Measurements from ENCODE around the gene ZNF407. TPM values are rescaled to one million over a fixed set of nuclear protein-coding genes. Genes with fewer than 3 reads are reported as not detected.
A peak's percentile ranks its signal among the peaks of the same experiment; 100 is the strongest.

Gene ZNF407
- total RNA-seq, 1 donor from 2014 or later: 42.9 TPM

DNA sequence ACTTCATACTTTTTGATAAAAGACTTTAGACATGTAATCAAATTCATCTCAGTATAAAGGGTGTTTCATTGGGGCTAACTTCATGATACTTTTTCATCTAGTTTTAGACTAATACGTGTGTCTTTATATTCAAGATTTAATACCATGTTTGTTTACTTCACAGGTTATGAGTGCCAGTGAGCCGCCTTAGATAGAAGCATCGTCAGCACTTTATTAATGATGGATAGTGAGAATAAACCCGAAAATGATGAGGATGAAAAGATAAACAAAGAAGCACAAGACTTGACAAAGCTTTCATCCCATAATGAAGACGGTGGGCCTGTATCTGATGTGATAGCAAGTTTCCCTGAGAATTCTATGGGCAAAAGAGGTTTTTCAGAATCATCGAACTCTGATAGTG is 33.1 kb downstream of the ZNF407 start:
- no peak for DNase-seq (ENCODE audit: low spot score)

DNA sequence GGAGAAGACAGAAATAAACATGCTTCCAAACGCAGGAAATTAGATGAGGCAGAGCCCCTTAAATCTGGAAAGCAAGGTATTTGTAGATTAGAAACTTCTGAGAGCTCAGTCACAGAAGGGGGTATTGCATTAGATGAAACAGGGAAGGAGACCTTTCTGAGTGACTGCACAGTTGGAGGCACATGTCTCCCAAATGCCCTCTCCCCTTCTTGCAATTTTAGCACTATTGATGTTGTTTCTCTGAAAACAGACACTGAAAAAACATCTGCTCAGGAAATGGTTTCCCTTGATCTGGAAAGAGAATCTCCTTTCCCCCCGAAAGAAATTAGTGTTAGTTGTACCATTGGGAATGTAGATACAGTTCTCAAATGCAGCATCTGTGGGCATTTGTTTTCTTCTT is 33.5 kb downstream of the ZNF407 start:
- DNase-seq (ENCODE audit: low spot score): no peak

DNA sequence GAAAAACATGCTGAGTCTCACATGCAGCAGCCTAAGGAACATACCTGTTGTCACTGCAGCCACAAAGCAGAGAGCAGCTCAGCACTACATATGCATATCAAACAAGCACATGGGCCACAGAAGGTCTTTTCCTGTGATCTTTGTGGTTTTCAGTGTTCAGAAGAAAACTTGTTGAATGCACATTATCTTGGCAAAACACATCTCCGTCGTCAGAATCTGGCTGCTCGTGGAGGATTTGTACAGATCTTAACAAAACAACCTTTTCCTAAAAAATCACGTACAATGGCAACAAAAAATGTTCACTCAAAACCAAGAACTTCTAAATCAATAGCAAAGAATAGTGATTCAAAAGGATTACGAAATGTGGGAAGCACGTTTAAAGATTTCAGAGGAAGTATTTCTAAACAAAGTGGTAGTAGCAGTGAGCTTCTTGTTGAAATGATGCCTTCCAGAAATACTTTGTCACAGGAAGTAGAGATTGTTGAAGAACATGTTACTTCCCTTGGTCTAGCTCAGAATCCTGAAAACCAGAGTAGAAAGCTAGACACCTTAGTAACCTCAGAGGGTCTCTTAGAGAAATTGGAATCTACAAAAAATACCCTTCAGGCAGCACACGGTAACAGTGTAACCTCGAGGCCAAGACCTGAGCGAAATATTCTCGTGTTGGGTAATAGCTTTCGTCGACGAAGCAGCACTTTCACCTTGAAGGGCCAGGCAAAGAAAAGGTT is 34.1 kb downstream of the ZNF407 start:
- DNase-seq (ENCODE audit: low spot score): no peak

DNA sequence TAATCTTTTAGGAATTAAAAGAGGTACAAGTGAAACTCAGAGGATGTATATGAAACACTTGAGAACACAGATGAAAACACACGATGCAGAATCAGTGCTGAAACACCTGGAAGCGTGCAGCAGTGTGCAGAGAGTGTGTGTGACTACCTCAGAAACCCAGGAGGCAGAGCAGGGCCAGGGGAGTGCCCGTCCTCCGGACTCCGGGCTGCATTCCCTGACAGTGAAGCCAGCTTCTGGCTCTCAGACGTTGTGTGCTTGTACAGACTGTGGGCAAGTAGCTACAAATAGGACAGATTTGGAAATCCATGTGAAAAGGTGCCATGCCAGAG is 34.6 kb downstream of the ZNF407 start:
- no peak for DNase-seq (ENCODE audit: low spot score)

DNA sequence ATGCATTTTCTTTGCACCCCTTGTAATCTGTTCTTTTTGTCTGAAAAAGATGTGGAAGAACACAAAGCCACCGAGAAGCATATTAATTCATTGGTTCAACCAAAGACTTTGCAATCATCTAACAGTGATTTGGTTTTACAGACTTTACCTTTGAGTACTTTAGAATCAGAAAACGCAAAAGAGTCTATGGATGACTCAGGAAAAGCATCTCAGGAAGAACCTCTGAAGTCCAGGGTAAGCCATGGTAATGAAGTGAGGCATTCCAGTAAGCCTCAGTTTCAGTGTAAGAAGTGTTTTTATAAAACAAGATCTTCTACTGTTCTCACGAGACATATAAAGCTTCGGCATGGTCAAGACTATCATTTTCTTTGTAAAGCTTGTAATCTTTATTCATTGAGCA is 35.2 kb downstream of the ZNF407 start:
- no peak for DNase-seq (ENCODE audit: low spot score)

DNA sequence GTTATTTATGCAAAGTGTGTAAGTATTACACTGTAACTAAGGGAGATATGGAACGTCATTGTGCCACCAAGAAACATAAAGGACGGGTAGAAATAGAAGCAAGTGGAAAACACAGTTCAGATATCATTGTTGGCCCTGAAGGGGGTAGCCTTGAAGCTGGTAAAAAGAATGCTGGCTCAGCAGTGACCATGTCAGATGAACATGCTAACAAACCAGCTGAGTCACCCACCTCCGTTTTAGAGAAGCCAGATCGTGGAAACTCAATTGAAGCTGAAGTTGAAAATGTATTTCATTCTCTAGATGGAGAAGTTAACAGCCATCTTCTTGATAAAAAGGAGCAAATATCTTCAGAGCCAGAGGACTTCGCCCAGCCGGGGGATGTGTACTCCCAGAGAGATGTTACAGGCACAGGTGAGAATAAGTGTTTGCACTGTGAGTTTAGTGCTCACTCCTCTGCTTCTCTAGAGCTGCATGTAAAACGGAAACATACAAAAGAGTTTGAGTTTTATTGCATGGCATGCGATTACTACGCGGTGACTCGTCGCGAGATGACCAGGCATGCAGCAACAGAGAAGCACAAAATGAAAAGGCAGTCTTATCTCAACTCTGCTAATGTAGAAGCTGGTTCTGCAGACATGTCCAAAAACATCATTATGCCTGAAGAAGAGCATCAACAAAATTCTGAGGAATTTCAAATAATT is 36.1 kb downstream of the ZNF407 start:
- no peak for DNase-seq (ENCODE audit: low spot score)

DNA sequence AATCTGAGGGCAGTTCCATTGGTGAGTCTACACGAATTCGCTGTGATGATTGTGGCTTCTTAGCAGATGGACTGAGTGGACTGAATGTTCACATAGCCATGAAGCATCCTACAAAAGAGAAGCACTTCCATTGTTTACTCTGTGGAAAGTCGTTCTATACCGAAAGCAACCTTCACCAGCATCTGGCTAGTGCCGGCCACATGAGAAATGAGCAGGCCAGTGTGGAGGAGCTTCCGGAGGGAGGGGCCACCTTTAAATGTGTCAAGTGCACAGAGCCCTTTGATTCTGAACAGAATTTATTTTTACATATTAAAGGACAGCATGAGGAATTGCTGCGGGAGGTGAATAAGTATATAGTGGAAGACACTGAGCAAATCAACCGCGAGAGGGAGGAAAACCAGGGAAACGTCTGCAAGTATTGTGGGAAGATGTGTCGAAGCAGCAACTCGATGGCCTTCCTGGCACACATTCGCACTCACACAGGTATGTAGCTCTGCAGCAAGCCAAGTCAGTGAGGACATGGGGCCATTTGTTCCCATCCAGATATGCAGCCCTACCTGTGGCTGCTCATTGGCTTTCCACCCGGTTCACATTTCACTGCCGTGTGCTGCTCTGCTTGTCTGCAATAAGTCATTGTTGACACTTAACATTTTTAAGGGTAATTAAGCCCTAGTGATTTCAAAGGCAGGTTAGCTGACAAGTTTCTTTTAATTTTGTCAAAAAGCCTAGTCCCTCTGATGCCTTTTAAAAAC is 37.7 kb downstream of the ZNF407 start:
- DNase-seq (ENCODE audit: low spot score): peak; percentile 22

DNA sequence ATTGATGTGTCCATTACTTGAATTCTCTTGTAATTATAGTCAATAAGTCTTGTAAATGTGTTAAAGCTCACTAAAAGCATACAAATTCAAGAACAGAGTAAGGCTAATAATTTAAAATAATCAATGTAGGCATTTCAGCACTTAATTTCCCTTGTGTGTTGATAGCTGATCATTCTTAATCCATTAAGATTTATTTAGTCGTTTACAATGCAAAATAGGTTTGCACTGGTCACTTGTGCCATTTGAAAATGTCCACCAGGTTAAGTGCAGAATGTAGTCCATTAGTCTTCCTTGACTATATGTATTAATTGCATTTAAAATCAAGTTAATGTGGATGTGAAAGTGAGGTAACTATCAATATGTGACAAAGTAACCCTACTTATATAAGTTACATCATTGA is 39.4 kb downstream of the ZNF407 start:
- no peak for DNase-seq (ENCODE audit: low spot score)

DNA sequence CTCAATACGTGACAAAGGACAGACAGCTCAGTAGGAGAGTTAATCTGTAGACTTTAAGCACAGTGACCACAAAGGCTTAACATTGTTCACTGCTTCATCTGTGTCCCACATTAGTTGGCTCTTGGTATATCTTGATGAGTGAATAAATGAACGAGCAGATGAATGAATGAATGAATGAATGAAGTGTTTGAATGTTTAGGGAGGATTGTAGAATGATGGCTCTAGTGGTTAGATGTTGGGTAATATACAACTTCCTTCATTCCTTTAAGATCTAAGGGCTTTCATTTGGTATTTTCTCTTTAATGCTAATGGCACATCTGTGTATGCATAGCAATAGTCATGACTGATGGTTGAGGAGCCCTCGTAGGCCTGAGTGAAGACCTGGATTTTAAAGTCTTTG is 40.5 kb downstream of the ZNF407 start:
- no peak for DNase-seq (ENCODE audit: low spot score)

DNA sequence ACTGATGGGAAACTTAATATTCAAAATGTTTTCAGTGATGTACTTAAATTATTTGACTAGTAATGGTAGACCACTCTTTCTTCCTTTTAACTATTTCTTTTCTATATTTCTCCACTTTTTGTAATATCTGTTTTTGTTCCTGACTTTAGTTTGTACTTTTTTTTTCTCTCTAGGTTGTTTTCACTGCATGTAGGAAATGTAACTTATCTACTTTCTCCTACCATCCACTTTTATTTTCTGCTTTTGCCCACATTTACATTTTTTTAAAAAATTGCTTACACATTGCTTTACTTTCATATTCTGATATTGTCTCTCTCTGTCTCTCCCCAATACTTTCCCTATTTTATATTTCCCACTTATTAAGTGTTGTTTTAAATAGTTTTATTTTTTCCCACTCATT is 47.0 kb downstream of the ZNF407 start:
- no peak for DNase-seq (ENCODE audit: low spot score)

DNA sequence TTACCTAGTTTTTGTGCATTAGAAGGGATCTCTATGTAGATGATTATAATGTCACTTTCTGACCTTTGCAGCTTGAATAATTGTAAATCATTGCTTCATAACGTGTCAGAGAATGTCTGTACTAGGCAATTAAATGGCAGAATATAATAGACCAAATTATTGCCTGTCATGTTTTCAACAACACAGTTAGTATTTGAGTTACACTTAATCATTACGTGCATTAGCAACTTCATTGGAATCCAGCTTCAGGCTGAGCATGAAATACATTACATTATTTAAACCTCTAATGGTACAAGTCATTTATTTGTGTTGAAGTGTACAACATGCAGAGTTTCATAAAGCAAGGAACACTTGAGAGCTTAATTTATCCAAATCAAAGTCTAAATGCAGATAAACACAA is 48.0 kb downstream of the ZNF407 start:
- DNase-seq (ENCODE audit: low spot score): no peak

DNA sequence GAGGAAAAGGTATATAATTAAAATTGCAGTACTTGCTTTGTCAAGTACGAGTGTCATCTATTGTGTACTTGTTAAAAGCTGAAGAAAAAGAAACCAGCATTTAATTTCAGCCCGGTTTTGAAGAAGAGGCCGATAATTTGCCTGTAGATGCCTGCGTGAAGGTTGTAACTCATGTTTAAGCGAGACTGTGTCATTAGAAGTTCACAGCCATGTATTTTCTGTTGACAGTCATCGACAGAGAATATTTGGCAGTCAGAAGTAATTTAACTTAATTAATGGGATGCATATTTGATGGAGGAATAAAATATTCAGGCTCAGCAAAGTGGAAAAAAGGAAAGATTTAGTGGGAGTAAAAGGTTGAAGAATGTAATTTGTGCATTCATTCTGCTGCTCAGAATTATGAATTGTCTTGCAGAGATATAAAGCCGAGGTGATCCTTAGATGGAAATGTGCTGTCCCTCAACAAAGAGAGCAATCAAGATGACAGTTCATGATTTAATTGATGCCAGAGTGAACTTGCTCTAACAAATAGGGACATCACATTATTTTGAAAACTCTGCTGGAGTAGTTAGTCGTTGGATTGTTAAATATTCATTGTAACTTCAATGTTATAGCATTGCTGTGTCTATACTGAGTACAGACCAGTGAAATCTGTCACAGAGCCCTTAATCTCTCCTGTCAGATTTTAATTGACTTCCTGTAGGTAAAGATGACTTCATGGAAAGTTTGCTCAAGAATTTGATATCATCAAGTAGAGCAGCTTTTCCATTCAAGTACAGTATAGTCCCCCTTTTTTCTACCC is 53.9 kb downstream of the ZNF407 start:
- no peak for DNase-seq (ENCODE audit: low spot score)

DNA sequence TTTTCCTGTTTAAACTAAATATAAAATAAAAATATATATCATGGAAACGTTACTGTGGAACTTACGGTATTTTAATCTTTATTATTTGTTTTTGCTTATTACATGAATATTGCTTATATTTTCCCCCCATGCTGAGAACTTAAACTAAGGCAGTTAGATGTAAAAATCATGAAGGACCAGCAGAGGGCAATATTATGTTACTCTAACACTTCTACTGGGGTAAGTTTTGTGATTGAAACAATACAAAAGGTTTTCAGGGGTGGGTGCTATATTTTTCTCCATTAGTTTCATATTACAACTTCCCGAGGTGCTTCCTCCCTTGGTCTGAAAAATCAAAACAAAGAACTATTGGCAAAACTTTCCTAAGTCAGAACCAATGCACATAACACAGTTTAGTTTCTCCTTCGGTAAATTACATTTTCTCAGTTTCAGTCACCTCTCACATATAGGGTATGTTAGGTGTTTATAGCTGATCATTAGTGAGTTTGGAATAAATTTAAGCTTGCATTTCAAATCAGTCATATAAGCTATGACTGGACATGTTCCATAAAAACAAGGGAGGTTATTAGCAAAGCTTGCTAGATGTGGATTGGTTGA is 54.8 kb downstream of the ZNF407 start:
- peak; percentile 48 for DNase-seq (ENCODE audit: low spot score)

DNA sequence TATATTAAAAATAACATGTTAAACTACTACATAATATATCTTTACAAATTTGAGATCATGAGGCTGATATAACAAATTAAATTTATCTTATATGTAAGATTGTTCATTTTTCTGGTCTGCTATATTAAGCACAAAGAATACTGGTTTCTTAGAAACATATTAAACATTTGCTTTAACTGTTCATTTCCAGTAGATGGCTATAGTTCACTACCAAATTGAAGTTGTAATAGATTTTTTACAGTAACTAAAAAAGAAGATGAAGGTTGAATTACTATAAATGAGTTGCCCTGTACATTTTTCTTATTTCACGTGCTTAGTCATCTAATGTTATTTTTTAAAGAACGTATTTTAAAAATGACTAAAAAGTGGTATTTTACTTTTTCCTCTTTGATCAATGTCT is 57.0 kb downstream of the ZNF407 start:
- DNase-seq (ENCODE audit: low spot score): peak; percentile 17

DNA sequence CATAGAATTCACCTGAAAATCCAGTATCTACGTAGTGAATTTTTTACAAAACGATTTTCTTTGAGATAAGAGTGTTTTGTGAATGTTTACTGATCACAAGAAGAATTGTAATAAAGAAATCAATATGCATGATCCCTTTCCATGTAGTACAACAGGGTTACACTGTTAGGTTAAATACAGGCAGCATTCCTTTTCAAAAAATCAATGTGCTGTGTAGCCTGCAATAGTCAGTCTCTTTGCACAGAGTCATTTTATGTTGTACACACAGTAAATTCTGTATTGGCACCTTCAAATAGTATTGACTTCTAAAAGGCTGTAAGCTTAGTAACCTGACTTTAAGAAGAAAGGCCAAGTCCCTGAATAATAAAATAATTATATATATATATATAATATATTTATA is 63.3 kb downstream of the ZNF407 start:
- no peak for DNase-seq (ENCODE audit: low spot score)

DNA sequence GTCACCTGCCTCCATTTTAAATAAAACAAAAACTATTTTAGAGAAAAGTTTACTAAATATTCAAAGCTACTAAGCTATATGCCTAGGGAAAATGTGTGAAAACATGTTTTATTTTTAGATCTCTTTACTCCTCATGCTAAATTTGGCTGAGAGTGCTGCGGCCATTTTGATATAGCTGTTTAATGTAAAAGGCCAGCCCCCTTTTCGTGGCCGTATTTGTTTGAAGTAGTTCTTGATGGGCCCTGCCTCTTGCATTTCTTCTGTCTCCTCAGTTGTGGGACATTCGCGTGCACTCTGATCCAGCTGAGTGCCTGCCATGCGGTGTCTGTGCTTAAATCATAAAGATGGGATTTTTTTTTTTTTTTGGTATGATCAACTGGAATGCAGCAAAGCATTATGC is 64.0 kb downstream of the ZNF407 start:
- no peak for DNase-seq (ENCODE audit: low spot score)

DNA sequence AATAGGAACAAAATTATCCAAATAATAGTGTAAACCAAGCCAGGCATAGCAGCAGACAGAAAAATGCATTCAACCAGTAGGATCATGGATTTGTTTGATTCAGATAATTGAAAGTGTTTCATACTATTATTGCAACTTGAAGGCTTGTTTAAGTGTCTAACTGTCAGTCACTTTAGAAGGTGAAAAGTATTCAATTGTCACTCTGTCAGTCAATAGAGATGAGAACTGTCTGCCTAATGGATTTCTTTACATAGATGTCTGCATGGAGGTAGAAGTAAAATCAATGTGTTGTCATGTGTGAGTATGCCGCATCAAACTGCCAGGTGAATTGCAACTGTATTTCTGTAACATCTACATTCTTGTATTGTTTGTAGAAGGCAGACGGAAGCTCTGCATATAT is 65.0 kb downstream of the ZNF407 start:
- no peak for DNase-seq (ENCODE audit: low spot score)

DNA sequence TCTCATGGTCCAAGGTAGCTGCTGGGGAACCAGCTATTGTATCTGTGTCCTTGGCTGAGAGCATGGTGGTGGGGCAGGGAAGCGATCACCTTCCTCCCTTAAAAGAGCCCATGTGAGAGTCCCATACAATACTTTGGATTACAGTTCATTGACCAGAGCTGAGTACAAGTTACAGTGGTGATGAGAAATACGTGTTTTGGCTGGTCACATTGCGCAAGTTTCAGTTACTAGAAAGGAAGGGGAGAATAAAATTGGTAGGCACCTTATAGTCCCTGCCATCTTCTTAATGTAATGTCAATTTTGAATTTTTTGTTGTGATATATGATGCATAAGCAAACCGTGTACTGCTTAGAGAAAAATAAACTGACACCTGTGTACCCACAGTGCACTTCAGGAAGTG is 67.7 kb downstream of the ZNF407 start:
- no peak for DNase-seq (ENCODE audit: low spot score)

DNA sequence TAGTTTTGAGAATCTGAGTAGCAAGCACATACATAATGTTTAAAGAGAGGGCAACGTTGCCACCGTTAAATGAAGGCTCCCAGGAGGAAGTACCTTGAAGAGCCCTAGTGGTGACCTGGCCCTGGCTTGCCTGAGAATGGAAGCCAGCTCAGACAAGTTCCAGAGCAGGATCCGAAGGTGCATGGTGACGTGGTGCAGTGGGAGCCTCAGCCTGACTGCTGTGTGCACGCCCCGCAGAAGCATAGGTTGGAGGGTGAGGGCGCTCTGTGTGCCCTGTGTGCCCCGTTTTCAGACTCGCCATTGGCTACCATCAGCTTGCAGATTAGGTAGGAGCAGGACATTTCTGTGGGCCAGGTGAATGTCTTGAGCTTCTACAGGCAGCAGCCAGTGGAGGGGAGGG is 68.2 kb downstream of the ZNF407 start:
- DNase-seq (ENCODE audit: low spot score): no peak

DNA sequence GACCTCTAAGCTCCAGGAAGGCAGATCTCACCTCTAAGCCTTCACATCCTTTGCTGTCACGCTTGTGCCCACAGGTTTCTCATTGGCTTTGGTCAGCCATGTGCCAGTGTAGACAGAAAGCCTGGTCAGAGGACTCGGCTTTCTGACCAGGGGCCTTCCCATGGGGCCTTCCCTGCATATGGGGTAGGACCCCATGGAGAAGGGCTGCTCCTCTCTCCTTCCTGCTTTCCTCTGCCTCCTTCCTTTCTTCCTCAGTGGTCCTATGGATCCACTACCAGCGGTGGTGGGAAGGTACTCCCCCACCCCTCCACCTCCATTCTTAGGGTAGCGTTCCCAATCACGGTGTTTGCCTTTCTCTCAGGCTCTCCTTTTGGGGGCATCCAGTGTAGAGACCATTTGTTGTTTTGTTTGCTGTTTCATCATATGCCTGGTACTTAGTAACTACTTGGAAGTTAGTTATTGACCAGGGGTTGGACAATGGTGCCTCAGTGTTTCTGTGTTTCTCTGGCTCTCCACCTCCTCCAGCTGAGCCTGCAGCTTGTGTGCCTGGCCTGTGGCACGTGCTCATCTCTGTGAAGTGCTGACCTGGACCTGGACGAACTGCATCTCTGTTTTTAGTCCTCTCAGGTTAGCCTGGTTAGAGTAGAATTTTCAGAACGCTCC is 71.6 kb downstream of the ZNF407 start:
- DNase-seq (ENCODE audit: low spot score): no peak

DNA sequence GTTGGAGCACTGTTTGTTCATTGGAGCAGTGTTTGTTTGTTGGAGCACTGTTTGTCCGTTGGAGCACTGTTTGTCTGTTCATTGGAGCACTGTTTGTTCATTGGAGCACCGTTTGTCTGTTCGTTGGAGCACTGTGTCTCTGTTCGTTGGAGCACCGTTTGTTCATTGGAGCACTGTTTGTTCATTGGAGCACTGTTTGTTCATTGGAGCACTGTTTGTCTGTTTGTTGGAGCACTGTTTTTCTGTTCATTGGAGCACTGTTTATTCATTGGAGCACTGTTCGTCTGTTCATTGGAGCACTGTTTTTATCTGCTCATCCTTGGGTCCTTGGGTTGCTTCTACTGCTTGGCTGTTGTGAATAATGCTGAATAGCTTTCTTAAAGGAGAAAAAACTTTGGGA is 74.7 kb downstream of the ZNF407 start:
- DNase-seq (ENCODE audit: low spot score): no peak

Measured in umbilical cord (tissue), 2 donors.